K562 (cell line): ENCODE measurements around the gene TMEM87B. TPM values are rescaled to one million over a fixed set of nuclear protein-coding genes. Genes with fewer than 3 reads are reported as not detected.

Experiments used
- ATAC-seq: fragments of 200-7000 bp; cut with Tn5 transposase; 3 replicates; pipeline ENCODE4 v1.9.1; 2020; ENCODE audit warnings: moderate library complexity
- BruUV-seq: library from RNA; stranded (reverse); fragments of 400-500 nt; replicated peaks from 2 replicates; lab custom pipeline; 2021; lab: Mats Ljungman, UMichigan
- CTCF ChIA-PET: fragments of 300-600 bp; formaldehyde crosslinking; extraction: SDS; loops from one replicate; lab custom pipeline; 2021; ENCODE audit warnings: low intra/inter-chr PET ratio; lab: Yijun Ruan, JAX
- POLR2A ChIA-PET: fragments of 300-600, 350-650 bp; sonication (Branson Sonifier 250); formaldehyde crosslinking; extraction: SDS; loops from one replicate; lab custom pipeline; 2021; ENCODE audit warnings: antibody characterized with exemption, inconsistent platforms; lab: Yijun Ruan, JAX
- DNase-seq, 4 experiments: peaks; one replicate each; pipeline versions ENCODE4 v3.0.0 to v3.0.0-alpha.2; 2011 to 2018; ENCODE audit warnings: low spot score in 3 of 4, mixed read lengths in 3 of 4; ENCODE audit errors: extremely low read depth in 1 of 4
- FAIRE-seq: peaks from 2 replicates; lab custom pipeline; 2011; peaks lifted over from hg19 to GRCh38; lab: Jason Lieb, UNC
- H2AFZ ChIP-seq: 2 replicates; pipeline ENCODE4 v1.6.0; 2011; ENCODE audit warnings: low read depth, low read length, control low read depth, inconsistent platforms
- H3K27ac ChIP-seq: fragments of 200-600 bp; 3 replicates; pipeline ENCODE4 v1.8.0; 2011; ENCODE audit warnings: low read depth, mild to moderate bottlenecking, control low read depth, inconsistent platforms, low read length, moderate library complexity, mixed read lengths; ENCODE audit errors: extremely low read depth
- H3K27me3 ChIP-seq, 2 experiments: fragments of 300-600 bp in 1 of 2; 2 replicates in 1 of 2; 3 replicates in 1 of 2; pipeline versions ENCODE4 v1.6.0 to v1.8.0; 2011; ENCODE audit warnings: inconsistent platforms in 2 of 2, low read length in 2 of 2, mild to moderate bottlenecking in 1 of 2, mixed read lengths in 1 of 2, moderate library complexity in 1 of 2; ENCODE audit not compliant: control insufficient read depth in 2 of 2, insufficient read depth in 2 of 2
- H3K36me3 ChIP-seq: fragments of 300-600 bp; 3 replicates; pipeline ENCODE4 v1.8.0; 2011; ENCODE audit warnings: mild to moderate bottlenecking, low read length, inconsistent platforms; ENCODE audit not compliant: control insufficient read depth, insufficient read depth
- H3K4me1 ChIP-seq, 2 experiments: fragments of 200-600 bp in 1 of 2; replicated peaks in 1 of 2; 2 replicates in 1 of 2; 3 replicates in 1 of 2; pipeline versions ENCODE4 v1.5.1 to v1.8.0; 2011; ENCODE audit warnings: inconsistent platforms in 2 of 2, low read length in 2 of 2, mild to moderate bottlenecking in 1 of 2, mixed read lengths in 1 of 2, moderate library complexity in 1 of 2; ENCODE audit not compliant: control insufficient read depth in 2 of 2, insufficient read depth in 2 of 2
- H3K4me2 ChIP-seq: 2 replicates; pipeline ENCODE4 v1.6.1; 2011; ENCODE audit warnings: low read length, control low read depth, inconsistent platforms, mixed read lengths; ENCODE audit not compliant: insufficient read depth
- H3K4me3 ChIP-seq: fragments of 200-600 bp; sonication (generic), shearing (Covaris generic); 2 replicates; pipeline ENCODE4 v1.5.1; 2016; ENCODE audit warnings: control low read depth, inconsistent platforms
- H3K79me2 ChIP-seq: fragments of 200-600 bp; 3 replicates; pipeline ENCODE4 v1.8.0; 2011; ENCODE audit warnings: low read length, inconsistent platforms; ENCODE audit not compliant: control insufficient read depth, insufficient read depth
- H3K9ac ChIP-seq, 2 experiments: 2 replicates each; pipeline versions ENCODE4 v1.6.0 to v1.6.1; 2011; ENCODE audit warnings: low read depth in 2 of 2, low read length in 2 of 2, control low read depth in 1 of 2, inconsistent platforms in 1 of 2, mild to moderate bottlenecking in 1 of 2, mixed read lengths in 1 of 2; ENCODE audit not compliant: insufficient read depth in 1 of 2
- H3K9me1 ChIP-seq: one replicate; pipeline ENCODE4 v1.6.0; 2011; ENCODE audit warnings: inconsistent platforms, mild to moderate bottlenecking, low read length, moderate library complexity; ENCODE audit not compliant: control insufficient read depth, insufficient read depth
- H3K9me3 ChIP-seq: replicated peaks from 2 replicates; pipeline ENCODE4 v1.5.1; 2011; ENCODE audit warnings: low read depth, low read length, inconsistent platforms; ENCODE audit not compliant: control insufficient read depth, insufficient read depth
- H4K20me1 ChIP-seq: replicated peaks from 2 replicates; pipeline ENCODE4 v1.6.1; 2011; ENCODE audit warnings: low read length, inconsistent platforms, mixed read lengths; ENCODE audit not compliant: control insufficient read depth, insufficient read depth
- CREB3 ChIP-seq: fragments of 450-650 bp; conservative IDR thresholded peaks from 2 replicates; pipeline ENCODE4 v1.6.1; 2016; ENCODE audit warnings: missing genetic modification characterization, low read depth, mild to moderate bottlenecking, missing compliant biosample characterization, moderate library complexity
- DNMT1 ChIP-seq: fragments of 450-650 bp; IDR thresholded peaks from 2 replicates; pipeline ENCODE4 v1.6.1; 2016; ENCODE audit warnings: antibody characterized with exemption, mild to moderate bottlenecking
- FOXJ3 ChIP-seq: sonication (generic); formaldehyde crosslinking; IDR thresholded peaks from 2 replicates; pipeline ENCODE4 v1.4.0; 2020; ENCODE audit warnings: mild to moderate bottlenecking, missing genetic modification reagents
- GTF2E2 ChIP-seq: fragments of 200-800 bp; sonication (Bioruptor generic); IDR thresholded peaks from 2 replicates; pipeline ENCODE4 v1.6.1; 2016; ENCODE audit warnings: missing genetic modification characterization, missing compliant biosample characterization
- HDAC8 ChIP-seq: fragments of 450-650 bp; IDR thresholded peaks from 2 replicates; pipeline ENCODE4 v1.6.1; 2016; ENCODE audit warnings: mild to moderate bottlenecking, missing genetic modification characterization, moderate library complexity, missing compliant biosample characterization
- HMG20A ChIP-seq: fragments of 450-650 bp; formaldehyde crosslinking; conservative IDR thresholded peaks from 2 replicates; pipeline ENCODE4 v1.4.0; 2020; ENCODE audit warnings: mild to moderate bottlenecking, mixed read lengths
- KLF16 ChIP-seq: IDR thresholded peaks from 2 replicates; pipeline ENCODE4 v1.6.1; 2016; ENCODE audit warnings: antibody characterized with exemption
- L3MBTL2 ChIP-seq: fragments of 450-650 bp; IDR thresholded peaks from 2 replicates; pipeline ENCODE4 v1.6.1; 2016; ENCODE audit warnings: mild to moderate bottlenecking, moderate library complexity
- NBN ChIP-seq: fragments of 450-650 bp; IDR thresholded peaks from 2 replicates; pipeline ENCODE4 v1.6.1; 2016; ENCODE audit warnings: low read depth, mild to moderate bottlenecking
- TFAM ChIP-seq: fragments of 250-450 bp; sonication (Bioruptor Pico); conservative IDR thresholded peaks from 2 replicates; pipeline ENCODE4 v1.5.0; 2021; ENCODE audit warnings: mild to moderate bottlenecking, moderate library complexity
- ZKSCAN8 ChIP-seq: fragments of 200-800 bp; sonication (Bioruptor generic); IDR thresholded peaks from 2 replicates; pipeline ENCODE4 v1.6.1; 2016; ENCODE audit warnings: missing genetic modification characterization, missing compliant biosample characterization
- ZNF263 ChIP-seq: sonication (generic); formaldehyde crosslinking; IDR thresholded peaks from 2 replicates; pipeline ENCODE4 v1.8.0; 2022; ENCODE audit warnings: mild to moderate bottlenecking, missing genetic modification reagents, borderline replicate concordance
- ZNF398 ChIP-seq: fragments of 250-450 bp; sonication (Bioruptor Pico); IDR thresholded peaks from 2 replicates; pipeline ENCODE4 v1.8.0; 2021; ENCODE audit warnings: moderate library complexity, mild to moderate bottlenecking, inconsistent platforms
- WGBS: fragments of 100-300 bp; shearing (Covaris generic); methylation state at CpG from one replicate; pipeline ENCODE4 v1.1.6; 2016; ENCODE audit warnings: low coverage, mixed read lengths; ENCODE audit not compliant: insufficient coverage; ENCODE audit errors: missing lambda C conversion rate; 5-methylcytosine and 5-hydroxymethylcytosine counted together
- in situ Hi-C: fragments of 300-500 bp; cut with MboI; formaldehyde crosslinking; loops from 4 replicates; pipeline ENCODE4 v1.15.0; 2018; ENCODE audit warnings: inconsistent platforms, mixed read lengths
- intact Hi-C: fragments of 100-400 bp; cut with micrococcal nuclease; formaldehyde crosslinking; loops from 2 replicates; pipeline ENCODE4 v1.14.2; 2022
- polyA plus RNA-seq, 8 experiments: library from polyadenylated mRNA; depleted of rRNA in 4 of 8; stranded (reverse) in 5 of 8; unstranded in 3 of 8; fragments of >200 nt; fragmentation: Nextera tagmentation in 2 of 8; fragmentation: Illumina TruSeq in 1 of 8; extraction: Ambion mirVana in 2 of 8; extraction: Trizol in 1 of 8; gene quantifications; 2 replicates each; pipeline versions ENCODE4 v1.2.1 to v1.2.3, GENCODE V29; 2011 to 2014; ENCODE audit warnings: inconsistent platforms in 1 of 8, missing spikeins in 1 of 8
- total RNA-seq, 7 experiments: library from RNA; depleted of rRNA in 6 of 7; stranded (reverse); fragments of >200 nt in 6 of 7; fragmentation: Illumina TruSeq in 2 of 7; extraction: Trizol in 2 of 7; gene quantifications; 2 replicates each; pipeline versions ENCODE4 v1.2.1 to v1.2.3, GENCODE V29; 2011 to 2021; ENCODE audit warnings: low replicate concordance in 1 of 7

The TMEM87B gene
- total and polyA plus RNA-seq, 9 of the 15 experiments (the other 6 are each of a cell fraction or from before 2014, with no cell fraction given), result 3.7 to 17.1 (median 11.0) TPM

GRCh38 chr2:112149866-112150435 lies 94.9 kb downstream of the TMEM87B start:
- BruUV-seq, result no TSS peak
- no peak for ATAC-seq
- no peak overlapping the region for H3K9ac ChIP-seq
- no peaks in the 10 kb centered on the region for H4K20me1 ChIP-seq
- ChIA-PET POLR2A (no interaction called here), CTCF (no interaction called here)
- H3K79me2 ChIP-seq, result no peaks in the 10 kb centered on the region
- no peak overlapping the region for H3K4me2 ChIP-seq
- no peak overlapping the region for H2AFZ ChIP-seq
- H3K4me3 ChIP-seq, result no peak overlapping the region
- WGBS, result 5% methylated on average over 7 of the region's 7 CpGs
- H3K4me1 ChIP-seq, result no peaks in the 10 kb centered on the region
- H3K36me3 ChIP-seq, result no peaks in the 10 kb centered on the region
- H3K27me3 ChIP-seq, result peaks cover 27 to 71% of the 10 kb centered on the region in 2 experiments
- intact Hi-C loops (no loop called here), in situ Hi-C loops (no loop called here)
- DNase-seq, result no peak
- no peaks in the 10 kb centered on the region for H3K9me1 ChIP-seq
- no peak overlapping the region for H3K27ac ChIP-seq
- no peak for FAIRE-seq
- H3K9me3 ChIP-seq, result no peaks in the 10 kb centered on the region
- TF ChIP-seq ZNF398 (CRISPR knock-in tag) (no peak), CREB3 (tag) (no peak), FOXJ3 (CRISPR knock-in tag) (no peak), ZKSCAN8 (no peak), KLF16 (no peak), DNMT1 (no peak), ZNF263 (CRISPR knock-in tag) (no peak), GTF2E2 (no peak), L3MBTL2 (no peak), NBN (no peak), TFAM (no peak), HDAC8 (tag) (no peak), HMG20A (CRISPR knock-in tag) (no peak)
